ENCODE measurements around the gene FAM240A. TPM values are rescaled to one million over a fixed set of nuclear protein-coding genes. Genes with fewer than 3 reads are reported as not detected.

Gene FAM240A
- total RNA-seq, 4 donors from 2014 or later = not detected

- TF ChIP-seq, protein P1, sequence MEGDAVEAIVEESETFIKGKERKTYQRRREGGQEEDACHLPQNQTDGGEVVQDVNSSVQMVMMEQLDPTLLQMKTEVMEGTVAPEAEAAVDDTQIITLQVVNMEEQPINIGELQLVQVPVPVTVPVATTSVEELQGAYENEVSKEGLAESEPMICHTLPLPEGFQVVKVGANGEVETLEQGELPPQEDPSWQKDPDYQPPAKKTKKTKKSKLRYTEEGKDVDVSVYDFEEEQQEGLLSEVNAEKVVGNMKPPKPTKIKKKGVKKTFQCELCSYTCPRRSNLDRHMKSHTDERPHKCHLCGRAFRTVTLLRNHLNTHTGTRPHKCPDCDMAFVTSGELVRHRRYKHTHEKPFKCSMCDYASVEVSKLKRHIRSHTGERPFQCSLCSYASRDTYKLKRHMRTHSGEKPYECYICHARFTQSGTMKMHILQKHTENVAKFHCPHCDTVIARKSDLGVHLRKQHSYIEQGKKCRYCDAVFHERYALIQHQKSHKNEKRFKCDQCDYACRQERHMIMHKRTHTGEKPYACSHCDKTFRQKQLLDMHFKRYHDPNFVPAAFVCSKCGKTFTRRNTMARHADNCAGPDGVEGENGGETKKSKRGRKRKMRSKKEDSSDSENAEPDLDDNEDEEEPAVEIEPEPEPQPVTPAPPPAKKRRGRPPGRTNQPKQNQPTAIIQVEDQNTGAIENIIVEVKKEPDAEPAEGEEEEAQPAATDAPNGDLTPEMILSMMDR (IDR thresholded peaks at IDR 0.05; ENCODE audit: low read depth) = no peak
These were observed 7.8 kb downstream of the FAM240A start for GRCh38 chr3:46619845-46620778.

DNA sequence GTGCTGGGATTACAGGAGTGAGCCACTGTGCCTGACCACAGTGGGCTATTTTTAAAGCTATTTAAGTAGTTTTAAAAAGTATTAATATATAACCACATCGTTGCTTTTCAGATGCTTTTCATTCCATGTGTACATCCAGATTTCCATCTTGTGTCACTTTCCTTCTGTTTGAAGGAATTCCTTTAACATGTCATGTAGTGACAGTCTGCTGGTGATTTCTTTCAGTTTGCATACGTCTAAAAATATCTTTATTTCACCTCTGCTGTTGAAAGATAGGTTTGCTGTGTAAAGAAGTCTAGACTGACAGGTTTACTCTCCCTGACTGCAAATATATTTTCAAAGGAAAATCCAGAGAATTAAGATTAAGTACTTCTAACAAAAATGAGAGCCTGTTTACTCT is 12.2 kb downstream of the FAM240A start:
- TF ChIP-seq, protein P1 (IDR thresholded peaks at IDR 0.05; ENCODE audit: low read depth) = no peak

DNA sequence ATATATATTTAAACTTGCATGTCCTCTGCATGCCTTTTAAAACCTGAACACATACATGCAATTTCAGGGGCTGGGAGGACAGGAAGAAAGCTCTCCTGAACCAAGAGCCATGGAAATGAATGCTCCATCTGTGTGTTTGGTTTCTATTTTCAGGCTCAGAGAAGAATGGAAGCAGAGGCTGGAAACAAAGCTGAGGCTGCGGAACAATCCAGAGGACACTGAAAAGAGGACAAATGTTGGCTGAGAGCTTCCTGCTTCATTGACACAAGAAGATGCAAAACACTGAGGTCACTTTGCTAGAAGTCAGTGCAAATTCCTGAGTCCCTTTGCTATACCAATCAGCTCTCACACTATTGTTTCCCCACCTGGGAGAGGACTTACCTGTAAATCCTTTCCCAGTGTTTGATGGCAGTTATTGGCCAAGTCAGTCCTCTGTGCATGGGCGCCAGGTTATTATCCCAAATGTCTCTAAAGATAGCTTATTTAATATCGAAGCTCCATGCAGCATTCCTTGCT is 12.7 kb downstream of the FAM240A start:
- TF ChIP-seq, protein P1 (IDR thresholded peaks at IDR 0.05; ENCODE audit: low read depth) = no peak

DNA sequence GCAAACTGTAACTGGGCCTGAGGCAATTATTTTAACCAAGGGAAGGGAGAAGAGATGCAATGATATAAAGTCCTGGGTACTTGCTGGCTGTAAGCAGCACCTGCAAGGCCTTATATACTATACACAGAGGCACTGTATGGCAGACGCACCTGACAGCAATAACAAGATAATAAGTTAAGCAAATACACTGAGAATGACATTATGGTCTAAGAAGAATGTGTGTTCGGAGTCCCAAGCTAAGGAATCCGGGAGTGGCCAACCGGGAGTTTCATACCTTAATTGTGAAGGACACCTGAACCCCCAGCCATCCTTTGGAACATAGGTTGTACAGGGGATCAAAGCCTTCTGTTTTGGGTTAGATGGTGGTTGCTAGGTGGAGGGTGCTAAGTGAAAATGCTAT is 13.7 kb downstream of the FAM240A start:
- TF ChIP-seq, protein P1 (IDR thresholded peaks at IDR 0.05; ENCODE audit: low read depth) = no peak

- TF ChIP-seq, protein P1 (IDR thresholded peaks at IDR 0.05; ENCODE audit: low read depth) = no peak
These were observed 14.8 kb downstream of the FAM240A start for GRCh38 chr3:46627078-46627477.

DNA sequence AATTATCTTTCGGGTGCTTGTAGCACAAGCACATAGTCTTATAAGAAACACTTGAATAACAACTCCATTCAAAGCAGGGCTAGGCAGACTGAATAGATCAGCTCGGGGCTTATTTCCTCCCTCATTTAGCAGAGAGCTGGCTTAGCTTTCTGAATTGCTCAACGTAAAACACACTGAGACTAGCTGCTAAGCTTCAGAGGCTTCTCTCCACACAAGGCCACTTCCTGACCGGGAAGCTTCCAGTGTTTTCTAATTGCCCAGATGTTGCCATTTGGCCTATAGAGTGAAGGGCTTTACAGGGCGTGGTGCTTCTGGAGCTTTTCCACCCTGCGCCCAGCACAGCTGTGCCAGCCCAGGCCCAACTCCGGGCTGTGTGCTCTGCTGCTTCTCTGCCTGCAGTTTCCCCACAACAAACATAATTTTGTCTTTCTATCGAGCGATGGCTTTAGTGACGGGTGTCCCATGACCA is 16.6 kb downstream of the FAM240A start:
- TF ChIP-seq, protein P1 (IDR thresholded peaks at IDR 0.05; ENCODE audit: low read depth) = no peak

Measured in subcutaneous adipose tissue (tissue), 4 donors.